ENCODE measurements around the gene CAMK2G.

Gene CAMK2G

GRCh38 chr10:73879296-73880173, 5.2 kb upstream of the CAMK2G start:
- DNase-seq (ENCODE audit: low spot score) = peak; percentile 91

- no peak for DNase-seq (ENCODE audit: low spot score)
Observed at GRCh38 chr10:73878365-73878764, 4.0 kb upstream of the CAMK2G start.

- DNase-seq (ENCODE audit: low spot score) = no peak
Observed at GRCh38 chr10:73877533-73878160, 3.3 kb upstream of the CAMK2G start.

- peak; percentile 64 for DNase-seq (ENCODE audit: low spot score)
Observed at GRCh38 chr10:73876971-73877370, 2.6 kb upstream of the CAMK2G start.

GRCh38 chr10:73876566-73876965, 2.2 kb upstream of the CAMK2G start:
- DNase-seq (ENCODE audit: low spot score) = no peak

- DNase-seq (ENCODE audit: low spot score) = no peak
Observed at GRCh38 chr10:73876157-73876556, 1.8 kb upstream of the CAMK2G start.

- no peak for DNase-seq (ENCODE audit: low spot score)
Observed at GRCh38 chr10:73875139-73875475, 752 bp upstream of the CAMK2G start.

- DNase-seq (ENCODE audit: low spot score) = no peak
Observed at GRCh38 chr10:73873838-73874215, 528 bp downstream of the CAMK2G start.

GRCh38 chr10:73873142-73873837, 1.1 kb downstream of the CAMK2G start:
- no peak for DNase-seq (ENCODE audit: low spot score)

- DNase-seq (ENCODE audit: low spot score) = no peak
Observed at GRCh38 chr10:73872190-73872710, 2.1 kb downstream of the CAMK2G start.

GRCh38 chr10:73871295-73872189, 2.8 kb downstream of the CAMK2G start:
- no peak for DNase-seq (ENCODE audit: low spot score)

- DNase-seq (ENCODE audit: low spot score) = no peak
Observed at GRCh38 chr10:73868655-73869195, 5.6 kb downstream of the CAMK2G start.

- no peak for DNase-seq (ENCODE audit: low spot score)
Observed at GRCh38 chr10:73867871-73868631, 6.3 kb downstream of the CAMK2G start.

GRCh38 chr10:73867126-73867807, 7.1 kb downstream of the CAMK2G start:
- no peak for DNase-seq (ENCODE audit: low spot score)

GRCh38 chr10:73866621-73867020, 7.7 kb downstream of the CAMK2G start:
- no peak for DNase-seq (ENCODE audit: low spot score)

- no peak for DNase-seq (ENCODE audit: low spot score)
Observed at GRCh38 chr10:73865459-73866442, 8.6 kb downstream of the CAMK2G start.

GRCh38 chr10:73865107-73865458, 9.3 kb downstream of the CAMK2G start:
- no peak for DNase-seq (ENCODE audit: low spot score)

GRCh38 chr10:73864229-73864628, 10.1 kb downstream of the CAMK2G start:
- no peak for DNase-seq (ENCODE audit: low spot score)
